Measurements from ENCODE around the gene RSPH4A. TPM values are rescaled to one million over a fixed set of nuclear protein-coding genes. Genes with fewer than 3 reads are reported as not detected.
A peak's percentile ranks its signal among the peaks of the same experiment; 100 is the strongest.

Gene RSPH4A
- total and polyA plus RNA-seq, 2 donors (not counting 3 experiments of a cell fraction or from before 2014, with no cell fraction given) = 0.06 to 0.15 TPM

DNA sequence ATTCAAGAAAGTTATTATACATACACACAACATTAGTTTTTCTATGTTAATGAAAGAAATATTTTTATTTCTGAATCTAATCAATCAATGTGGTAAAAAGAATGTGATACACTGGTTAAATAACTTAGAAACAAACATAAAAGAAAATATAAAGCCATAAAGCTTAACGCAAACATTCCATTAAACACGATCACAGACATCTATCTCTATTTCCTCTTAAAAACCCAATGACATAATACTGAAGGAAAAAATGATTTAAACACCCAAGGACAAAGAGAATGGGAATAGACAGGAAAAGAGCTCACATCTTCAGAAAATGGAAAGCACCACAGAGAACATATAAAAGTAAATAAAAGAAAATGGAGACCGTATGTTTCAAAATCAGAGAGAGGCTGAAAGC, 32.9 kb downstream of the RSPH4A start:
- no peak for FAIRE-seq

More for the DNA sequence above, 32.9 kb downstream of the RSPH4A start:
- H3K4me1 ChIP-seq (ENCODE audit: control insufficient read depth, extremely low read depth, insufficient read depth, low read length) = peaks cover 24% of the 10 kb centered on the region
- peak; percentile 49 for DNase-seq (ENCODE audit: low read depth, low spot score)
- TF ChIP-seq, protein P1, sequence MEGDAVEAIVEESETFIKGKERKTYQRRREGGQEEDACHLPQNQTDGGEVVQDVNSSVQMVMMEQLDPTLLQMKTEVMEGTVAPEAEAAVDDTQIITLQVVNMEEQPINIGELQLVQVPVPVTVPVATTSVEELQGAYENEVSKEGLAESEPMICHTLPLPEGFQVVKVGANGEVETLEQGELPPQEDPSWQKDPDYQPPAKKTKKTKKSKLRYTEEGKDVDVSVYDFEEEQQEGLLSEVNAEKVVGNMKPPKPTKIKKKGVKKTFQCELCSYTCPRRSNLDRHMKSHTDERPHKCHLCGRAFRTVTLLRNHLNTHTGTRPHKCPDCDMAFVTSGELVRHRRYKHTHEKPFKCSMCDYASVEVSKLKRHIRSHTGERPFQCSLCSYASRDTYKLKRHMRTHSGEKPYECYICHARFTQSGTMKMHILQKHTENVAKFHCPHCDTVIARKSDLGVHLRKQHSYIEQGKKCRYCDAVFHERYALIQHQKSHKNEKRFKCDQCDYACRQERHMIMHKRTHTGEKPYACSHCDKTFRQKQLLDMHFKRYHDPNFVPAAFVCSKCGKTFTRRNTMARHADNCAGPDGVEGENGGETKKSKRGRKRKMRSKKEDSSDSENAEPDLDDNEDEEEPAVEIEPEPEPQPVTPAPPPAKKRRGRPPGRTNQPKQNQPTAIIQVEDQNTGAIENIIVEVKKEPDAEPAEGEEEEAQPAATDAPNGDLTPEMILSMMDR (IDR thresholded peaks at IDR 0.05; ENCODE audit: extremely low read depth in 1 of 2, insufficient read depth in 1 of 2, low read depth in 1 of 2, low read length in 2 of 2) = no peak
- no peak for TF ChIP-seq JUN (IDR thresholded peaks at IDR 0.05; ENCODE audit: borderline replicate concordance, insufficient read depth, insufficient read length, low read depth)
- no peak for TF ChIP-seq FOS (IDR thresholded peaks at IDR 0.05; ENCODE audit: borderline replicate concordance, insufficient read depth, low read length)
- TF ChIP-seq, protein P2, sequence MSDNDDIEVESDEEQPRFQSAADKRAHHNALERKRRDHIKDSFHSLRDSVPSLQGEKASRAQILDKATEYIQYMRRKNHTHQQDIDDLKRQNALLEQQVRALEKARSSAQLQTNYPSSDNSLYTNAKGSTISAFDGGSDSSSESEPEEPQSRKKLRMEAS (IDR thresholded peaks at IDR 0.05; ENCODE audit: insufficient read depth, insufficient read length) = no peak
- TF ChIP-seq POLR2AphosphoS5 (IDR thresholded peaks at IDR 0.05; ENCODE audit: insufficient read depth, low read depth, low read length) = no peak
- TF ChIP-seq MYC (IDR thresholded peaks at IDR 0.05; ENCODE audit: low read depth, low read length) = no peak
- no peak for TF ChIP-seq POLR2A (IDR thresholded peaks at IDR 0.05; ENCODE audit: low read depth, low read length)
- no peak for TF ChIP-seq GATA2 (IDR thresholded peaks at IDR 0.05; ENCODE audit: insufficient read depth, insufficient read length, low read depth, low read length)
- no peak for TF ChIP-seq EZH2 (IDR thresholded peaks at IDR 0.05; ENCODE audit: borderline replicate concordance, low read depth, low read length, severe bottlenecking)
- no peak overlapping the region for H3K4me3 ChIP-seq (replicated peaks in 1 of 3; ENCODE audit: insufficient read depth in 1 of 3, low read depth in 1 of 3, low read length in 3 of 3)
- H3K9me1 ChIP-seq (replicated peaks; ENCODE audit: control insufficient read depth, extremely low read depth, insufficient read depth, low read length) = no peaks in the 10 kb centered on the region
- POLR2A ChIA-PET = no interaction called here
- CTCF ChIA-PET = interaction anchor here (1.0 to 3.6 kb wide), 12 partner anchors 12 to 431 kb away, joined by 3 to 21 read pairs (median 8); partner anchors contain the start of genes CALHM5, KPNA5, RSPH4A and ZUP1
- H2AFZ ChIP-seq (ENCODE audit: low read depth, low read length) = no peak overlapping the region
- peak overlapping the region; percentile 46 for H3K27ac ChIP-seq (ENCODE audit: insufficient read depth, low read depth, low read length)
- no peaks in the 10 kb centered on the region for H3K36me3 ChIP-seq (ENCODE audit: control insufficient read depth in 2 of 2, extremely low read depth in 1 of 2, insufficient read depth in 2 of 2, low read length in 2 of 2)
- intact Hi-C loops (cut with micrococcal nuclease) (loop anchor here (2.0 to 5.0 kb wide), 3 partner anchors 78 to 432 kb away; partner anchors contain the start of gene RWDD1), dilution Hi-C loops (cut with MboI; ENCODE audit: extremely low pct_ligation_motif_present, low sequenced_read_pairs) (no loop called here)
- H3K9me3 ChIP-seq (replicated peaks; ENCODE audit: control insufficient read depth, insufficient read depth, low read length) = no peaks in the 10 kb centered on the region
- H3K9ac ChIP-seq (replicated peaks; ENCODE audit: extremely low read depth, insufficient read depth, low read length) = no peak overlapping the region
- no peaks in the 10 kb centered on the region for H4K20me1 ChIP-seq (replicated peaks; ENCODE audit: control insufficient read depth, extremely low read depth, insufficient read depth, low read length)
- BruUV-seq (replicated peaks) = no TSS peak
- H3K4me2 ChIP-seq (ENCODE audit: insufficient read depth, low read length) = peak overlapping the region; percentile 89
- H3K27me3 ChIP-seq (ENCODE audit: control insufficient read depth in 2 of 2, insufficient read depth in 2 of 2, low read length in 2 of 2) = no peaks in the 10 kb centered on the region
- H3K79me2 ChIP-seq (ENCODE audit: control insufficient read depth, insufficient read depth, low read length) = no peaks in the 10 kb centered on the region
